ENCODE results near the gene ELF3.
"Not testable (repeated sequence)": the region's sequence is repeated elsewhere in the genome, so short reads cannot be mapped to it uniquely, and the experiment has no call there.

The ELF3 gene

GRCh38 chr1:202010180-202011015 lies at the start of gene ELF3:
Gene ELF3, plus strand, starts transcription at chr1:202010587. Its CDS starts 550 bp downstream, at chr1:202011137.
- Histone ChIP-seq H2AFZ (ENCODE audit: low read depth) (peak within 1 kb of the TSS; percentile 88), H3K27me3 (ENCODE audit: insufficient read depth, low read depth) (no peaks in the 10 kb centered on the region), H3K36me3 (ENCODE audit: insufficient read depth) (no peaks in the 10 kb centered on the region), H4K20me1 (ENCODE audit: insufficient read depth) (no peaks in the 10 kb centered on the region), H3K9ac (peak within 1 kb of the TSS; percentile 43; the same call in 1 of the 2 replicates), H3K79me2 (ENCODE audit: insufficient read depth, low read depth) (no peaks in the 10 kb centered on the region), H3K27ac (peak within 1 kb of the TSS; percentile 50), H3K4me3 (IDR thresholded peaks at IDR 0.05; ENCODE audit: insufficient read depth, low read depth, low read length) (no peak within 1 kb of the TSS), H3K4me1 (ENCODE audit: low read depth, poor library complexity, severe bottlenecking) (peaks cover 21% of the 10 kb centered on the region), H3K4me2 (peak within 1 kb of the TSS; percentile 87)
- no peak for TF ChIP-seq CTCF (conservative IDR thresholded peaks at IDR 0.05; ENCODE audit: low read depth, low read length)

GRCh38 chr1:201962382-201962781 lies 48.0 kb upstream of the ELF3 start:
- Histone ChIP-seq H3K36me3 (ENCODE audit: insufficient read depth) (peaks cover 33% of the 10 kb centered on the region), H3K79me2 (ENCODE audit: insufficient read depth, low read depth) (peaks cover 32% of the 10 kb centered on the region)
- H2AFZ ChIP-seq (ENCODE audit: low read depth); H4K20me1 ChIP-seq (ENCODE audit: insufficient read depth); H3K27me3 ChIP-seq (ENCODE audit: insufficient read depth, low read depth); H3K9ac ChIP-seq; H3K27ac ChIP-seq; H3K4me1 ChIP-seq (ENCODE audit: low read depth, poor library complexity, severe bottlenecking); H3K4me2 ChIP-seq; H3K4me3 ChIP-seq (IDR thresholded peaks at IDR 0.05; ENCODE audit: insufficient read depth, low read depth, low read length): not testable (repeated sequence)

- Histone ChIP-seq H4K20me1 (ENCODE audit: insufficient read depth) (no peaks in the 10 kb centered on the region), H3K4me3 (IDR thresholded peaks at IDR 0.05; ENCODE audit: insufficient read depth, low read depth, low read length) (no peak overlapping the region), H3K9ac (no peak overlapping the region), H2AFZ (ENCODE audit: low read depth) (no peak overlapping the region), H3K36me3 (ENCODE audit: insufficient read depth) (peaks cover 25% of the 10 kb centered on the region; the same call in 1 of the 2 replicates), H3K27ac (no peak overlapping the region), H3K27me3 (ENCODE audit: insufficient read depth, low read depth) (no peaks in the 10 kb centered on the region), H3K79me2 (ENCODE audit: insufficient read depth, low read depth) (peaks cover 14% of the 10 kb centered on the region; the same call in 1 of the 2 replicates), H3K4me1 (ENCODE audit: low read depth, poor library complexity, severe bottlenecking) (peaks cover 3% of the 10 kb centered on the region), H3K4me2 (no peak overlapping the region)
- no peak for TF ChIP-seq CTCF (conservative IDR thresholded peaks at IDR 0.05; ENCODE audit: low read depth, low read length)
These were observed 46.1 kb upstream of the ELF3 start for GRCh38 chr1:201964261-201964660.

DNA sequence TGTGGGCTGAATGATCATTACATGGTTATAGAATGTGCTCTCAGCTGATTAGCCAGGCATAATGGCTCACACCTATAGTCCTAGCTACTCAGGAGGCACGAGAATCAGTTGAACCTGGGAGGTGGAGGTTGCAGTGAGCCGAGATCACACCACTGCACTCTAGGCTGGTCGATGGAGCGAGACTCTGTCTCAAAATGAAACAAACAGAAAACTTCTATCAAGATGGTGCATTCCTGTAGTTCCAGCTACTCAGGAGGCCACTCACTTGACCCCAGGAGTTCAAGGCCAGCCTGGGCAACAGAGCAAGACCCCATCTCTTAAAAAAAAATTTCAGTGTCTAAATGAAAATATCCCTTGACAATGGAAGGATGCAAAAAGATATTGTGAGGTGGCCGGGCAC lies 44.2 kb upstream of the ELF3 start:
- Histone ChIP-seq H4K20me1 (ENCODE audit: insufficient read depth) (no peaks in the 10 kb centered on the region), H3K9ac (no peak overlapping the region), H3K4me3 (IDR thresholded peaks at IDR 0.05; ENCODE audit: insufficient read depth, low read depth, low read length) (no peak overlapping the region), H3K79me2 (ENCODE audit: insufficient read depth, low read depth) (peaks cover 7% of the 10 kb centered on the region; the same call in 1 of the 2 replicates), H3K27ac (no peak overlapping the region), H3K27me3 (ENCODE audit: insufficient read depth, low read depth) (no peaks in the 10 kb centered on the region), H3K4me1 (ENCODE audit: low read depth, poor library complexity, severe bottlenecking) (peaks cover 8% of the 10 kb centered on the region), H3K4me2 (no peak overlapping the region), H2AFZ (ENCODE audit: low read depth) (no peak overlapping the region), H3K36me3 (ENCODE audit: insufficient read depth) (peaks cover 34% of the 10 kb centered on the region; the same call in 1 of the 2 replicates)
- TF ChIP-seq CTCF (conservative IDR thresholded peaks at IDR 0.05; ENCODE audit: low read depth, low read length), result no peak

Data from KMS-11 (cell line).